ENCODE measurements around the gene MITF. TPM values are rescaled to one million over a fixed set of nuclear protein-coding genes. Genes with fewer than 3 reads are reported as not detected.

MITF gene
- total RNA-seq, 1 donor from 2014 or later: 2.0 TPM

DNA sequence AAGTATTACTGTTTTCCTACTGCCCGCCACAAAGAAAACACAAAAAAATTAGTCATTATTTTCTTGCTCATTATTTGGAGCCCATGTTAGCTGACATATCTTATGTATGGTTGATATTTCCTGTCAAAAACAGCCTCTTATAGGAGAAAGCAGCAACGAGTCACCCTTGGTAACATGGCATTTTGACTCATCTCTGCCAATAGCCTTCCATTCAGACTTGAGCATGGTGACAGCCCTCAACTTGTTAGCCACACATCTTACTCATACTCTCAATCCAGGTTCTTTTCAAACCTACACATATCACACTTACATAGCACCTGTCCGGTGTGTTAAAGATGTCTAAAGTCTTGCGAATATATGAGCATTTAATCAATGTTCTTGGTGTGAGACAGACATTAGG lies 150.8 kb downstream of the MITF start:
- DNase-seq (ENCODE audit: low read depth, low spot score): no peak
- Mint-ChIP-seq H3K4me1 (peaks cover 34% of the 10 kb centered on the region), H3K36me3 (ENCODE audit: low read depth) (no peaks in the 10 kb centered on the region), H3K9me3 (no peaks in the 10 kb centered on the region), H3K27me3 (ENCODE audit: low read depth) (peaks cover 47% of the 10 kb centered on the region), H3K27ac (ENCODE audit: unreplicated experiment) (no peak overlapping the region), H3K4me3 (no peak overlapping the region)
- TF ChIP-seq, protein P1, sequence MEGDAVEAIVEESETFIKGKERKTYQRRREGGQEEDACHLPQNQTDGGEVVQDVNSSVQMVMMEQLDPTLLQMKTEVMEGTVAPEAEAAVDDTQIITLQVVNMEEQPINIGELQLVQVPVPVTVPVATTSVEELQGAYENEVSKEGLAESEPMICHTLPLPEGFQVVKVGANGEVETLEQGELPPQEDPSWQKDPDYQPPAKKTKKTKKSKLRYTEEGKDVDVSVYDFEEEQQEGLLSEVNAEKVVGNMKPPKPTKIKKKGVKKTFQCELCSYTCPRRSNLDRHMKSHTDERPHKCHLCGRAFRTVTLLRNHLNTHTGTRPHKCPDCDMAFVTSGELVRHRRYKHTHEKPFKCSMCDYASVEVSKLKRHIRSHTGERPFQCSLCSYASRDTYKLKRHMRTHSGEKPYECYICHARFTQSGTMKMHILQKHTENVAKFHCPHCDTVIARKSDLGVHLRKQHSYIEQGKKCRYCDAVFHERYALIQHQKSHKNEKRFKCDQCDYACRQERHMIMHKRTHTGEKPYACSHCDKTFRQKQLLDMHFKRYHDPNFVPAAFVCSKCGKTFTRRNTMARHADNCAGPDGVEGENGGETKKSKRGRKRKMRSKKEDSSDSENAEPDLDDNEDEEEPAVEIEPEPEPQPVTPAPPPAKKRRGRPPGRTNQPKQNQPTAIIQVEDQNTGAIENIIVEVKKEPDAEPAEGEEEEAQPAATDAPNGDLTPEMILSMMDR (conservative IDR thresholded peaks at IDR 0.05): no peak

- Mint-ChIP-seq H3K27me3 (ENCODE audit: low read depth) (peaks cover 43% of the 10 kb centered on the region), H3K4me1 (peaks cover 34% of the 10 kb centered on the region), H3K36me3 (ENCODE audit: low read depth) (no peaks in the 10 kb centered on the region), H3K9me3 (no peaks in the 10 kb centered on the region), H3K27ac (ENCODE audit: unreplicated experiment) (no peak overlapping the region), H3K4me3 (no peak overlapping the region)
- TF ChIP-seq, protein P1 (conservative IDR thresholded peaks at IDR 0.05): no peak
- DNase-seq (ENCODE audit: low read depth, low spot score): no peak
Measured at GRCh38 chr3:69890691-69891090, 151.4 kb downstream of the MITF start.

GRCh38 chr3:69892706-69893105 lies 153.4 kb downstream of the MITF start:
- peaks cover 34% of the 10 kb centered on the region for H3K27me3 Mint-ChIP-seq (ENCODE audit: low read depth)

DNA sequence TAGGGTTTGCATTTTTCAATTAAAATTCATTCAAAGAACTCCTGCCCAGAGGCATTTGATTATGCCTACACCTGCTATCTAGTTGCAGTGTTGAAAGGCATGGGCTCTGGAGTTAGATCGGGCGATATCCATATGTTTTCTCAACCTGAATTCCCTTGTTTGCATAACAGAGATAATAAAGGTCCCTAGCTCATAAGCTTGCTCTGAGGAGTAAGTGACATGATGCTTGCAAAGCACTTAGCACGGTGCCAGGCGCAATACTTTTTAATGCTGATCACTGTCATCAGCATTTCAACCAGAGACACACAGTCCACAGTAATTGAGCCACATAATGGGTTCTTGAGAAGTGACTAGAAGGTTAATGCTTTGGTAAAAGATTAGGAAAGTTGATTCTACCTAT lies 154.0 kb downstream of the MITF start:
- Mint-ChIP-seq H3K4me3 (no peak overlapping the region), H3K27ac (ENCODE audit: unreplicated experiment) (peak overlapping the region; percentile 2), H3K27me3 (ENCODE audit: low read depth) (peaks cover 29% of the 10 kb centered on the region), H3K36me3 (ENCODE audit: low read depth) (no peaks in the 10 kb centered on the region), H3K9me3 (no peaks in the 10 kb centered on the region), H3K4me1 (peaks cover 28% of the 10 kb centered on the region)
- TF ChIP-seq, protein P1 (conservative IDR thresholded peaks at IDR 0.05): no peak
- DNase-seq (ENCODE audit: low read depth, low spot score): no peak

More at GRCh38 chr3:69892706-69893105, 153.4 kb downstream of the MITF start:
- TF ChIP-seq, protein P1 (conservative IDR thresholded peaks at IDR 0.05): no peak
- Mint-ChIP-seq H3K9me3 (no peaks in the 10 kb centered on the region), H3K27ac (ENCODE audit: unreplicated experiment) (no peak overlapping the region), H3K36me3 (ENCODE audit: low read depth) (no peaks in the 10 kb centered on the region), H3K4me3 (peak overlapping the region; percentile 47), H3K4me1 (peaks cover 34% of the 10 kb centered on the region)
- no peak for DNase-seq (ENCODE audit: low read depth, low spot score)

- Mint-ChIP-seq H3K36me3 (ENCODE audit: low read depth) (no peaks in the 10 kb centered on the region), H3K27me3 (ENCODE audit: low read depth) (peaks cover 23% of the 10 kb centered on the region), H3K4me3 (no peak overlapping the region), H3K4me1 (peaks cover 26% of the 10 kb centered on the region), H3K9me3 (no peaks in the 10 kb centered on the region), H3K27ac (ENCODE audit: unreplicated experiment) (no peak overlapping the region)
- TF ChIP-seq, protein P1 (conservative IDR thresholded peaks at IDR 0.05): no peak
- DNase-seq (ENCODE audit: low read depth, low spot score): no peak
Measured at GRCh38 chr3:69896095-69896494, 156.8 kb downstream of the MITF start.

DNA sequence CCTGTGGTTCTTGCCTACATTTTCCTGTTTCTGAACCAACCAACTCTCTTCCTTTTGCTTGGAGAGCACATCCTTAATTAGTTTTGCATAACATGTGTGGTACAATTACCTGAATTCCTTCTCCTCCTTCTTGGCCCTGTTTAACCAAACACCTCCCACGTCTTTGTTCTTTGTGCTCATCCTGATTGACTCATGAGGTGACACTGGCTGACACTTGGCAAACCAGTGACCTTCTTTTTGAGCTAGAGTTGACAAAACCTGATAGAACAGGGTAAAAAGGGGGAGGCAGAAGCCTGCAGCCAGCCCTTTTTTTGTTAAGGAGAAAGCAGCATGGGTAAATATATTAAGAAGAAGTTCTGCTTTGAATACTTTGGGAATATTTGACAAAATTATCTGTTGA lies 161.1 kb downstream of the MITF start:
- no peak overlapping the region for H3K4me3 Mint-ChIP-seq
- peaks cover 11% of the 10 kb centered on the region for H3K27me3 Mint-ChIP-seq (ENCODE audit: low read depth)
- no peak for DNase-seq (ENCODE audit: low read depth, low spot score)

More for the DNA sequence above, 161.1 kb downstream of the MITF start:
- TF ChIP-seq, protein P1 (conservative IDR thresholded peaks at IDR 0.05): no peak
- H3K4me1 Mint-ChIP-seq: peaks cover 20% of the 10 kb centered on the region
- peaks cover 5% of the 10 kb centered on the region for H3K9me3 Mint-ChIP-seq
- no peak overlapping the region for H3K27ac Mint-ChIP-seq (ENCODE audit: unreplicated experiment)
- peaks cover 2% of the 10 kb centered on the region for H3K36me3 Mint-ChIP-seq (ENCODE audit: low read depth)
